SH-SY5Y (cell line): ENCODE results near the gene NLRP13.

Source experiments
- GATA2 ChIP-seq: IDR thresholded peaks from 2 replicates; pipeline ENCODE4 v1.6.1; 2011; ENCODE audit warnings: mild to moderate bottlenecking, low read depth, low read length
- GATA3 ChIP-seq: IDR thresholded peaks from 2 replicates; pipeline ENCODE4 v1.6.1; 2011; ENCODE audit warnings: low read depth, mild to moderate bottlenecking, low read length, moderate library complexity

DNA sequence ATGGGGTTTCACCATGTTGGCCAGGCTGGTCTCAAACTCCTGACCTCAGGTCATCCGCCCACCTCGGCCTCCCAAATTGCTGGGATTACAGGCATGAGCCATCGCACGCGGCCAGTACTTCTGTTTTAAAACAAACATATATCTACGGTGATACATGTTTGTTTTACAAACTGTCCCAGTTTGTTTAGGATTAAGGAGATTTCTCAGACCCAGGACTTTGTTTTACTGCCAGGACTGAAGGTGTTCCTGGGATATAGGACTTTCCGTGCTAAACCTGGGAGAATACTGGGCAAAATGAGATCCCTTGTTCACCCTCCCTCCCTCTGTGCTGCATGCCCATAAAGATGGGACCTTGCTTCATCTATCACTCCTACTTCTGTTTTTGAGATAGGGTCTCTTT lies 24.3 kb upstream of the NLRP13 start:
- TF ChIP-seq GATA2, result no peak
- TF ChIP-seq GATA3, result no peak
